Astrocyte (in vitro differentiated cells and primary cell): Measurements from ENCODE around the gene IGF1R.

Experiments
- EZH2 ChIP-seq: IDR thresholded peaks from 2 replicates; pipeline ENCODE4 v1.6.1; 2012; ENCODE audit warnings: mild to moderate bottlenecking, low read length, inconsistent platforms; ENCODE audit not compliant: insufficient read depth
- TF ChIP-seq, protein P1 (sequence below): IDR thresholded peaks from 2 replicates; pipeline ENCODE4 v1.5.1; 2011; ENCODE audit warnings: low read depth, mild to moderate bottlenecking, inconsistent platforms, low read length, moderate library complexity; ENCODE audit not compliant: insufficient read depth

DNA sequence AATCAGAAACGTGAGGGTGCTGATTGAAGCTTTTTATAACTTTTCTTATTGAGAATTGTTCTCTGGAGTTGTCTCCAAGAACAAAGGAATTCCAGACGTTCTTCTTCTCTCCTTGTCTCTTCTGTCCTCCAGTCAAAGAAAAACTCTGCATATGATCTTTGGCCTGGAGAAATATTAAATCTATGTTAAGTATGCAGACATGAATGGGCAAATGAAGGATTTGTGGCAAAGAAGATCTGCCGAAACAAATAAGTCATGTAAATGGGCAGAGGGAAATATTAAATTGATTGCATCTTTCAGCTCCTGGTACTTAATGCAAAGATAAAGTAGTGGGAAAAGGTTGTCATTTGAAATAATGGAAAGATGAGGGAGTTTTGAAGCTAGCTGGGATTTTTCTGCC, 74.9 kb downstream of the IGF1R start:
- TF ChIP-seq EZH2: no peak
- TF ChIP-seq, protein P1, sequence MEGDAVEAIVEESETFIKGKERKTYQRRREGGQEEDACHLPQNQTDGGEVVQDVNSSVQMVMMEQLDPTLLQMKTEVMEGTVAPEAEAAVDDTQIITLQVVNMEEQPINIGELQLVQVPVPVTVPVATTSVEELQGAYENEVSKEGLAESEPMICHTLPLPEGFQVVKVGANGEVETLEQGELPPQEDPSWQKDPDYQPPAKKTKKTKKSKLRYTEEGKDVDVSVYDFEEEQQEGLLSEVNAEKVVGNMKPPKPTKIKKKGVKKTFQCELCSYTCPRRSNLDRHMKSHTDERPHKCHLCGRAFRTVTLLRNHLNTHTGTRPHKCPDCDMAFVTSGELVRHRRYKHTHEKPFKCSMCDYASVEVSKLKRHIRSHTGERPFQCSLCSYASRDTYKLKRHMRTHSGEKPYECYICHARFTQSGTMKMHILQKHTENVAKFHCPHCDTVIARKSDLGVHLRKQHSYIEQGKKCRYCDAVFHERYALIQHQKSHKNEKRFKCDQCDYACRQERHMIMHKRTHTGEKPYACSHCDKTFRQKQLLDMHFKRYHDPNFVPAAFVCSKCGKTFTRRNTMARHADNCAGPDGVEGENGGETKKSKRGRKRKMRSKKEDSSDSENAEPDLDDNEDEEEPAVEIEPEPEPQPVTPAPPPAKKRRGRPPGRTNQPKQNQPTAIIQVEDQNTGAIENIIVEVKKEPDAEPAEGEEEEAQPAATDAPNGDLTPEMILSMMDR: no peak
